ENCODE measurements around the gene IL18.

GRCh38 chr11:112156956-112157766 lies 6.7 kb downstream of the IL18 start:
- no peak for TF ChIP-seq CTCF (IDR thresholded peaks at IDR 0.05; ENCODE audit: poor library complexity, severe bottlenecking)
- TF ChIP-seq EZH2 (IDR thresholded peaks at IDR 0.05; ENCODE audit: borderline replicate concordance, insufficient read depth, low read length, poor library complexity, severe bottlenecking) = no peak
- TF ChIP-seq REST (IDR thresholded peaks at IDR 0.05; ENCODE audit: borderline replicate concordance) = no peak
- no peak for TF ChIP-seq EP300 (conservative IDR thresholded peaks at IDR 0.05; ENCODE audit: poor library complexity, severe bottlenecking)
